ENCODE results near the gene SHISAL2A. TPM values are rescaled to one million over a fixed set of nuclear protein-coding genes. Genes with fewer than 3 reads are reported as not detected.

The SHISAL2A gene
- total RNA-seq, 1 experiment from 2014 or later = 0.90 TPM

DNA sequence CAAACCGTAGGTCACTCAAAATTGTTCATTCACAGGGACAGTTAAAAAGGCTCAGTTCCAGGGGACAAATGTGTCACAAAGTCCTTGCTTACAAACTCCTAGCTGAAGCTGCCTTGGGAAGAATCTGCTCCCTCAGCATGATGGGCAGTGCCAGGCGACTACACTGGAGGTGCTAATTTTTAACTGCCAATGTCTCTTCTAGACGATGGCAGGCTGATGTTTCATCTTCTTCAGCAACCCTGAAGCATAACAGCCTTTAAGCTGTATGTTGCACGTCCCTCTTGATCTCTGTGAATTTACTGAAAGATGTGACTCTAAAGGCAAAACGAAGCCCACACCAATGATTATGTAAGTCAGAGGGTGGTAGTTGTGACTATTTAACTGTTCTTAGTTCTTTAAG is 53.9 kb downstream of the SHISAL2A start:
- H2AFZ ChIP-seq (ENCODE audit: low read length) = no peak overlapping the region
- H3K4me3 Mint-ChIP-seq = no peak overlapping the region
- no peak for TF ChIP-seq CTCF (conservative IDR thresholded peaks at IDR 0.05)
- H3K4ac ChIP-seq (ENCODE audit: low read depth, low read length) = no peak overlapping the region
- H3K23me2 ChIP-seq (ENCODE audit: insufficient read length, low read depth, low read length, poor library complexity, severe bottlenecking) = no peaks in the 10 kb centered on the region
- no peak overlapping the region for H2BK120ac ChIP-seq (ENCODE audit: low read depth, low read length, poor library complexity, severe bottlenecking)
- no peak overlapping the region for H2AK5ac ChIP-seq (ENCODE audit: insufficient read length, low read length)
- H3K4me1 ChIP-seq (ENCODE audit: insufficient read depth, low read length) = no peaks in the 10 kb centered on the region
- H3K27ac Mint-ChIP-seq = peak overlapping the region in 1 of 3 experiments; percentile 85; a peak in 2 of 7 replicates
- no peak overlapping the region for H2BK5ac ChIP-seq (ENCODE audit: insufficient read length, low read length)
- no peak overlapping the region for H3K4me2 ChIP-seq (ENCODE audit: insufficient read depth, insufficient read length, low read length)
- no peak overlapping the region for H3K23ac ChIP-seq (ENCODE audit: insufficient read length, low read depth, low read length)
- H3K9me3 ChIP-seq (ENCODE audit: control insufficient read depth, low read depth, low read length) = no peaks in the 10 kb centered on the region
- no peak overlapping the region for H4K91ac ChIP-seq (ENCODE audit: insufficient read length, low read depth, low read length)
- no peak overlapping the region for H3K18ac ChIP-seq (ENCODE audit: insufficient read length, low read depth, low read length)
- no peak overlapping the region for H2BK12ac ChIP-seq (ENCODE audit: insufficient read length, low read depth, low read length)
- no CpG with 5 or more reads among the region's 5 CpGs for WGBS (ENCODE audit: extremely low coverage, insufficient read length, low lambda C conversion rate)
- no peak overlapping the region for H2BK15ac ChIP-seq (ENCODE audit: low read depth, low read length)
- peaks cover 2 to 3% of the 10 kb centered on the region in 2 experiments for H3K4me1 Mint-ChIP-seq
- H3K9ac ChIP-seq (ENCODE audit: extremely low read depth, insufficient read length, low read length) = no peak overlapping the region
- H4K5ac ChIP-seq (ENCODE audit: insufficient read length, low read depth, low read length) = no peak overlapping the region
- H3K14ac ChIP-seq (ENCODE audit: insufficient read depth, low read length) = no peak overlapping the region
- H3T11ph ChIP-seq (ENCODE audit: low read length) = no peak overlapping the region
- H3K79me2 ChIP-seq (ENCODE audit: insufficient read depth, low read length) = no peaks in the 10 kb centered on the region
- H3K27me3 ChIP-seq (ENCODE audit: insufficient read depth, low read length) = no peaks in the 10 kb centered on the region
- H2BK20ac ChIP-seq (ENCODE audit: low read depth, low read length, poor library complexity, severe bottlenecking) = no peak overlapping the region
- H3K79me1 ChIP-seq (ENCODE audit: insufficient read depth, low read depth, low read length, poor library complexity, severe bottlenecking) = no peaks in the 10 kb centered on the region
- no peak overlapping the region for H3K27ac ChIP-seq (ENCODE audit: insufficient read length, low read depth, low read length)
- H3K9me3 Mint-ChIP-seq = no peaks in the 10 kb centered on the region; a peak in 1 of 5 replicates
- no peak overlapping the region for H4K8ac ChIP-seq (replicated peaks; ENCODE audit: insufficient read length, low read depth, low read length)
- no peak overlapping the region for H3K56ac ChIP-seq (ENCODE audit: insufficient read length, low read depth, low read length)
- H4K20me1 ChIP-seq (ENCODE audit: control insufficient read depth, insufficient read depth, insufficient read length) = no peaks in the 10 kb centered on the region
- no peaks in the 10 kb centered on the region for H3K27me3 Mint-ChIP-seq (ENCODE audit: low read depth)
- no peak for DNase-seq
- peaks cover 21 to 71% (median 46%) of the 10 kb centered on the region in 3 experiments; a peak in 6 of 7 replicates for H3K36me3 Mint-ChIP-seq (ENCODE audit: insufficient read depth in 1 of 3, low read depth in 3 of 3)

All from H9 (cell line).